HepG2 (cell line): ENCODE measurements around the gene TGDS. TPM values are rescaled to one million over a fixed set of nuclear protein-coding genes. Genes with fewer than 3 reads are reported as not detected.

Experiments
- ATF6 ChIP-seq: sonication (generic); formaldehyde crosslinking; conservative IDR thresholded peaks from 2 replicates; pipeline ENCODE4 v1.4.0; 2020; ENCODE audit warnings: missing genetic modification reagents
- GLI4 ChIP-seq: sonication (generic); formaldehyde crosslinking; IDR thresholded peaks from 2 replicates; pipeline ENCODE4 v1.5.1; 2020; ENCODE audit warnings: missing genetic modification reagents, mild to moderate bottlenecking, moderate library complexity, borderline replicate concordance
- IRF9 ChIP-seq: sonication (generic); formaldehyde crosslinking; IDR thresholded peaks from 2 replicates; pipeline ENCODE4 v1.8.0; 2022; ENCODE audit warnings: missing genetic modification reagents, mild to moderate bottlenecking, borderline replicate concordance
- LBX2 ChIP-seq: sonication (generic); formaldehyde crosslinking; IDR thresholded peaks from 2 replicates; pipeline ENCODE4 v1.5.0; 2020; ENCODE audit warnings: missing genetic modification reagents, mild to moderate bottlenecking, borderline replicate concordance
- MED8 ChIP-seq: sonication (generic); formaldehyde crosslinking; IDR thresholded peaks from 2 replicates; pipeline ENCODE4 v1.8.1; 2023; ENCODE audit warnings: mild to moderate bottlenecking, missing genetic modification reagents; ENCODE audit not compliant: insufficient replicate concordance
- MEIS1 ChIP-seq: sonication (generic); formaldehyde crosslinking; IDR thresholded peaks from 2 replicates; pipeline ENCODE4 v1.9.0; 2021; ENCODE audit warnings: mild to moderate bottlenecking, missing genetic modification reagents, moderate library complexity, borderline replicate concordance
- SRSF1 ChIP-seq: fragments of 200-400 bp; formaldehyde crosslinking; optimal IDR thresholded peaks from 2 replicates; pipeline ENCODE3; 2017; ENCODE audit warnings: mild to moderate bottlenecking, low read depth, low read length, moderate library complexity
- ZBED4 ChIP-seq: sonication (generic); formaldehyde crosslinking; IDR thresholded peaks from 2 replicates; pipeline ENCODE4 v1.4.0; 2020; ENCODE audit warnings: missing genetic modification reagents, borderline replicate concordance
- ZNF275 ChIP-seq: sonication (generic); formaldehyde crosslinking; IDR thresholded peaks from 2 replicates; pipeline ENCODE4 v1.8.0; 2022; ENCODE audit warnings: missing genetic modification reagents, mild to moderate bottlenecking, inconsistent platforms, borderline replicate concordance
- ZNF441 ChIP-seq: sonication (generic); formaldehyde crosslinking; IDR thresholded peaks from 2 replicates; pipeline ENCODE4 v1.7.0; 2021; ENCODE audit warnings: missing genetic modification reagents, borderline replicate concordance
- ZNF501 ChIP-seq: sonication (generic); formaldehyde crosslinking; IDR thresholded peaks from 2 replicates; pipeline ENCODE4 v1.5.1; 2020; ENCODE audit warnings: mild to moderate bottlenecking, moderate library complexity, missing genetic modification reagents
- ZNF609 ChIP-seq: sonication (generic); formaldehyde crosslinking; IDR thresholded peaks from 2 replicates; pipeline ENCODE4 v1.4.0; 2020; ENCODE audit warnings: mild to moderate bottlenecking, missing genetic modification reagents, borderline replicate concordance
- polyA plus RNA-seq, 8 experiments: library from polyadenylated mRNA; depleted of rRNA in 3 of 8; stranded (reverse) in 7 of 8; unstranded in 1 of 8; fragments of >200 nt; fragmentation: Illumina TruSeq in 4 of 8; extraction: Trizol in 4 of 8; gene quantifications; 2 replicates each; pipeline versions ENCODE4 v1.2.1 to v1.2.3, GENCODE V29; 2011 to 2016; ENCODE audit warnings: low read depth in 4 of 8, missing spikeins in 1 of 8, mixed read lengths in 1 of 8; ENCODE audit not compliant: insufficient read depth in 1 of 8
- total RNA-seq, 5 experiments: library from RNA; depleted of rRNA; stranded (reverse); fragments of >200 nt; fragmentation: Illumina TruSeq; extraction: Trizol; gene quantifications; 2 replicates each; pipeline ENCODE4 v1.2.3, GENCODE V29; 2016; ENCODE audit warnings: low read depth in 1 of 5

The TGDS gene
- total and polyA plus RNA-seq, 2 of the 13 experiments (the other 11 are each of a cell fraction or from before 2014, with no cell fraction given), result 15.5 to 17.9 TPM

- peak; percentile 49; the same call in 1 of the 2 replicates for TF ChIP-seq ZBED4 (CRISPR knock-in tag)
- 0 out of 2 replicates have a peak, but pooled peaks have one; percentile 35 for TF ChIP-seq ZNF275
- TF ChIP-seq LBX2 (CRISPR knock-in tag), result no peak
- TF ChIP-seq ZNF441 (CRISPR knock-in tag), result peak; percentile 81; the same call in 1 of the 2 replicates
- peak; percentile 88; the same call in 1 of the 2 replicates for TF ChIP-seq GLI4 (CRISPR knock-in tag)
- TF ChIP-seq ZNF501, result peak; percentile 90
- peak; percentile 50 for TF ChIP-seq SRSF1
- 0 out of 2 replicates have a peak, but pooled peaks have one; percentile 21 for TF ChIP-seq ZNF609 (CRISPR knock-in tag)
- TF ChIP-seq MED8 (CRISPR knock-in tag), result no peak
- TF ChIP-seq ATF6 (CRISPR knock-in tag), result no peak
- 0 out of 2 replicates have a peak, but pooled peaks have one; percentile 37 for TF ChIP-seq MEIS1
- peak; percentile 44; the same call in 1 of the 2 replicates for TF ChIP-seq IRF9 (CRISPR knock-in tag)
Observed at GRCh38 chr13:94595950-94596574, at the start of gene TGDS (continued).
